NCI-H1694 (cell line): ENCODE data around the gene SORL1.

Experiments used
- DNase-seq: peaks from one replicate; lab custom pipeline; 2025; lab: John Stamatoyannopoulos, UW

SORL1 gene

DNA sequence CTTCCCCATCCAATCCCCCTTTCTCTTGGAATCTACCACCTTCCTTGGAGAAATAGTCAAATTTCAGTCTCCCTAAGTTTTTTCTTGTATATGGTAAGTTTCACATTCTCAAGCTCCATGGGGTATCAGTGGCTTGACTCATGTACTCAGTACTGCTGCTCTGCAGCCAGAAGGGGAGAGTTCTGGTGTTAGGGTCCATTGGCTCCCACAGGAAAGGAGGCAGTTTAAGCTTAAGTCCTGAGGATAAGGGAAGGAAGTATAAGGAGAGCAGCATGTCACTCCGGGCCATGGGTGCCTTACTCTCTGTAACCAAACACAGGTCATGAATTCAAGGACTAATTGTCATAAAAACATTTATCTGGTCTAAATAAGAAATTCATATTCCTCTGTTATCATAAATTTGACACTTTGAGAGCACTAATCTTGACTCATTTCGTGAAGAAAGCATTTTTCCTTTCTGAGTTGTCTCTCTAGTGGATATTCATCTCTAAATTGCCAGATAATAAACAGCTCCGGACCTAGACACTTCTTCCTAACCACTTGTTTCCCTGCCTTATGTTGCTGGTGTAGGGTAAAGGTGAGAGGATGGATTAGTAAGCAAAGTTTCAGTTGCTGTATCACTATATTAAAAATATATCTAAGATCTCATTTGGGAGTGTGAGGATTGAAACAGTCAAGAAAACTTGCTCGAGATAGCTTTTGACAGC is 20.1 kb upstream of the SORL1 start:
- DNase-seq = no peak

DNA sequence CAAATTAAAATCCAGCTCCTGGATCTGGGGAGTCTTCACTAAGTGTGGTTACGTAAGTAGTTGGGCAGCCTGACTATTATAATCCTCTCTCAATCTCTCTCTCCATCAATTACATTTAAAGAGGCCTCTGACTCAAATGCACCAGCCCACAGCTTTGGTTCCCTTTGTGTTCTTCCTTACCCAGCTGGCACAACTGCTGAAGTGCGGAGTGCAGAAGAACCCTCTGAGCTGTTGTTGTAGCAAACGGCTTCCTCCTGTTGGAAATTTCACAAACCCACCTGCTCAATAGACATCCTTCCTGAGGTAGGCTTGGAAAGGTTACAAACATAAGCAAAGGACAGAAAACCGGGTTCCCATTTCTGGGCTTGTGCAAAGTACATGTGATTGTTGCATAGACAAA is 17.0 kb upstream of the SORL1 start:
- no peak for DNase-seq

GRCh38 chr11:121435551-121436511 is 16.3 kb upstream of the SORL1 start:
- no peak for DNase-seq

DNA sequence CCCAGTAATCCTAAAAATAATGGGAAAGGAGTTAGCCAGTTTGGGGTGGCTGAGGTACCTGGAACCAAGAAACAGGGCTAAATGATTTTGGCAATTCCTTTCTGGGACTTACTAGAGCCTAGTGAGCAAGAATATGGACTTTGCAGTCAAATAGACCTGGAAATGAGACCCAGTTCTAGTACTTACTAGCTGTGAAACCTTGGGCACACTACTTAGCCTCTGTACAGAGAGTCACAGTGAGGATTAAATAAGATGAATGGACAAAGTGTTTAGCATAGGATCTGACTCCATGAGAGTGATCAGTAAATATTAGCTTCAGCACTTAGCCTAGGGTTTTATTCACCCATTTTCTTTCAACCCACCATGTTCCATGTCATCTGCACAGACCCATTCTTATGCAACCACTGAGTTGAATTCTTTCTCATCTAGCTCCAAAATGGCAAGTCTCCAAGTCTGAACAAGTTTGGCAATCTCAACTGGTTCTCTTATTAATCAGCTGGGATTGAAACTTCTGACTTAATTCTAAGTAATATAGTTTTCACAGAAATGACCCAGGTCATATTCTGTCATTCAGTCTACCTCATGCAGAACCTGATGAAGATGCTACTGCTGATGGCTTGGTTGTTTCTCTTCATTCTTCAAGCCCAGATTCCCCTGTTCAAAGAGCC is 15.0 kb upstream of the SORL1 start:
- DNase-seq = no peak

DNA sequence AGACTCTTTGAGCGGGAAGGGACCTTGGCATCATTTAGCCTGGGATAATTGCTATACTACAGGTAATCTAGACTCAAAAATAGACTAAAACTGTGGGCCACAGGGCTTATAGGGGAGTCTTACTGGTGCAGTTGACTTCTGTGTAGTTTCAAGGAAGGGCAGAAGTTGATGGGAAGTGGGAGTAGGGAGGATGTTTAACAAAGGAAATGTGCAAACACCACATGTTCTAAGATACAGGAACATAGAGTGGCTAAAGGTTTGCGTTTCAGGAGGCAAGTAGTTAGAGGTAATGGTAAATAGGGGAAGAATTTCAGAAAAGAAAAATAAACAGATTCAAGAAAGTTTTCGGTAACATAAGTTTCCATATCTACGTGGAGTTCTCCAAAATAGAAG is 14.4 kb upstream of the SORL1 start:
- DNase-seq = no peak

DNA sequence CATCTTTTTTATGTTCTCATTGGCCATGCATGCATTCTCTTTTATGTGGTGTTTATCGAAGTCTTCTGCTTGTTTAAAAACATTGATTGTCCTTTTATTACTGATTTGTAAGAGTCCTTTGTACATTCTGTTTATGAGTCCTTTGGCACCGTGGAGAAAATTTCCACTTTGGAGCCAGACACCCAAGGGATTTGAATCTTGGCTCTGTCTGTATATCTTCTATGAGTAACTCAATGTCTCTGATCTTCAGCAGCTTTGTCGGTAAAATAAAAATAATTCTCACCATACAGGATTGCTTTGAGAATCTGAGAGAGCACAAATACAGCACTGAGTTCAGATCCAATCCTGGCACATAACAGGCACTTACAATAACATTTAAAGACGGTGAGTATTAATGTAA is 12.8 kb upstream of the SORL1 start:
- DNase-seq = no peak

GRCh38 chr11:121439759-121440158 is 12.4 kb upstream of the SORL1 start:
- DNase-seq = no peak

DNA sequence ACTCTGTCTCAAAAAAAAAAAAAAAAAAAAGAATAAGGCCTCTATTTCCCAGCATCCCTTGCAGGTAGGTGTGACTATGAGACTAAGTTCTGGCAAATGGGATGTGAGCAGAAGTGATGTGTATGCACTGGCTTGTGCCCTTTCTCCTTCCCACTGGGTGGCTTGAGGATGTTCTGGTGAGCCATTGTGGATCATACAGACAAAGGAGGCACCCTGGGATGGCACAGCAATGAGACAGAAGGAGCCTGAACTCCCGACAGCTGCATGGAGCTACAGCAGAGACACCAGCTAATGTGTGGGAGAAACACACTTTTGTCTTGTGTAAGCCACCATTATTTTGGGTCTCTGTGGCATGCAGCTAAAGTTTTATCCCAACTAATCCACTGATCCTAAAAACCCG is 10.6 kb upstream of the SORL1 start:
- DNase-seq = no peak

DNA sequence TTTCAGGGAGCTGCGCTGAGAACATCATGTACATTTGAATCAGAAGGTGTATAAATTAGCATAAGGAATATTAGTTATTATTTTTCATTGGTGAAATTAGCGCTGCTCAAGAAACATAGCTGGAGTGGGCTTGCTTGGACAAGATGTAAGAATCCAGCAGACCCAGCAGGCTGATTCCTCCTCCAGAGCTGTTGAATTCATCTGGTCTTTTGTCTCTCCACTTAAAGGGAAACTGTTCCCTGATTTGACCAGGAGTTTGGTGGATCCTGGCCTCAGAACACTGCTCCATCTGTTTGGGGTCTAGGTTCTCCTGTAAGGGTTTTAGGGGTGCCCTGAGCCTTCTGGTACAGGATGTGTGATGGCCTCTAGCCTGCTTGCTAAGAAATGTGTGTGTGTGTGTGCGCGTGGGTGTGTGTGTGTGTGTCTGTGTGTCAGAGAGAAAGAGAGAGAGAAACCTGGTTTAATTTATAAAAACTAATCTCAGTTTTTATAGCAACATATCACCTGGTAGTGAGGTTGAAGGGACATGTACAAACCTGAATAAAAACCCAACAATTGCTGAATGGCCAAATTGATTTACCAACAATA is 8.3 kb upstream of the SORL1 start:
- no peak for DNase-seq

- no peak for DNase-seq
These were observed 7.6 kb upstream of the SORL1 start for GRCh38 chr11:121444526-121444925.

GRCh38 chr11:121445071-121445768 is 6.9 kb upstream of the SORL1 start:
- no peak for DNase-seq

GRCh38 chr11:121446752-121447156 is 5.4 kb upstream of the SORL1 start:
- no peak for DNase-seq

- no peak for DNase-seq
These were observed 4.1 kb upstream of the SORL1 start for GRCh38 chr11:121448011-121448410.

DNA sequence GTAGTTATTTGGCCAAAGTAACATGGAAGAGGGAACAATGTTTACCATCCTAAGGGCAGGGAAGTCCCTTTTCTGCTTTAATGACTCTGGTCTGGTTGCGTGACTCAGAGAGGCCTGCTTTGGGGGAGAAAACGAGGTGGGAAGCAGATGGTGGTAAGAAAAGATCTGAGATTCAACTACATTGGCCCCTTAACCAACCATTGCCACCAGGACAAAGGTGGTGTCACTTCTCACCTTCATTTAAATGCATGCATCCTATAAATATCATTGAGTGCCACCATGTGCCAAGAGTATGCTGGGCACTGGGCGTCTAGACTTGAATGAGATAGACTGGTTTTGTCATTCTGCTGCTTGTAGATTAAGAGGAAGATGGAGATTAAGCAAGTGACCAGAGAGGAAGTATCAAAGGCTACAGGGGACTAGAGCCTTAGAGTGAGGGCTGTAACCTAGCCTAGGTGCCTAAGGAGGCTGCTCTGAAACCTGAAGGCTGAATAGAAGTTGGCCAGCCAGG is 3.6 kb upstream of the SORL1 start:
- no peak for DNase-seq

DNA sequence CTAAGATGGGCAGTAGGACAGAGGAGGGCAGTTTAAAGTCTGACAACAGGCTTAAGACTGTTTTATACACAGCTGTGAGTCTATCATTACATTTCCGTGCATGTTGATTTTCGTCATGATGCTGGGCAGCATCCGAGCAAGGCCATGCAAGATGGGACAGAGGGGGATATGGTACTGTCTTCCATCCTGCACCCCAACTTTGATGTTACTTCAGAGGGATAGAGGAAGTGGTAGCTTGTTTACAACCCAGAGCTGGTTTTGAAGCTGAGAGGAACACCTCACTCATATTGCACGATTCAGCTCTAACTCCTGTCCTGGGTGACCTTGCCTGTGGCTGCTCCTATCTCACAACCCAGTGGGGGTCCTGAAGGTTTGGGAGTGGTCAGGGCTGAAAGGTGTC is 3.0 kb upstream of the SORL1 start:
- no peak for DNase-seq

DNA sequence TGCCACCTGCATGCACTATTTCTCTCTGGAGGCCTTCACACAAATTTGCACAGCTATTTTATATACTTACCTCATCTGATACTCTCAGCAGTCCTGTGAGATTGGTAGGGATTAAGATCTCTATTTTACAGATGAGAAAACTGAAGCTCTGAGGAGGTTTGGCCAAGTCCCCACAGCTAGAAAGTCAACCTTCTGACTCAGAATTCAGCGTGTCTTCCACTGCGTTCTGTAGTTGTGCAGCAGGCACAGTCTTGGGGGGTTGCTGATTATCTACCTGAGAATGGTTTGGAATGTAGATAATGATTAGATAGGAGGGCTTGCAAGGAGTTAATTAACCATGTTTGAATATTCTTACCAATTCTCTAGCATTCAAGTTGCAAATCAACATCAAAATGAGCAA is 2.5 kb upstream of the SORL1 start:
- DNase-seq = no peak

- no peak for DNase-seq
These were observed 1.7 kb upstream of the SORL1 start for GRCh38 chr11:121450401-121450800.

- DNase-seq = no peak
These were observed 732 bp upstream of the SORL1 start for GRCh38 chr11:121451178-121451985.

- DNase-seq = no peak
These were observed 566 bp downstream of the SORL1 start, which contains the start of gene SORL1-AS1 for GRCh38 chr11:121452609-121453150. SORL1-AS1 (minus strand) TSS chr11:121452967.

GRCh38 chr11:121453589-121454299 is 1.6 kb downstream of the SORL1 start:
- DNase-seq = no peak
